HepG2 (cell line): ENCODE data around the gene SERPINB6. TPM values are rescaled to one million over a fixed set of nuclear protein-coding genes. Genes with fewer than 3 reads are reported as not detected.

Source experiments
- DMTF1 ChIP-seq: sonication (generic); formaldehyde crosslinking; IDR thresholded peaks from 2 replicates; pipeline ENCODE4 v1.4.0; 2020; ENCODE audit warnings: mild to moderate bottlenecking, missing genetic modification reagents
- GMEB2 ChIP-seq: IDR thresholded peaks from 2 replicates; pipeline ENCODE4 v1.6.1; 2016; ENCODE audit warnings: missing biosample characterization, missing genetic modification reagents, low read depth
- HOXA7 ChIP-seq: sonication (generic); formaldehyde crosslinking; IDR thresholded peaks from 2 replicates; pipeline ENCODE4 v1.8.1; 2022; ENCODE audit warnings: mild to moderate bottlenecking, missing genetic modification reagents, moderate library complexity
- KDM1A ChIP-seq: IDR thresholded peaks from 2 replicates; pipeline ENCODE4 v1.6.1; 2016; ENCODE audit warnings: missing compliant biosample characterization
- LCORL ChIP-seq, 2 experiments: fragments of 450-650 bp in 1 of 2; sonication (generic) in 1 of 2; formaldehyde crosslinking in 1 of 2; IDR thresholded peaks; 2 replicates each; pipeline versions ENCODE4 v1.5.0 to v1.6.1; 2017 to 2020; ENCODE audit warnings: antibody characterized with exemption in 1 of 2, missing genetic modification reagents in 1 of 2
- PLRG1 ChIP-seq: fragments of 450-650 bp; conservative IDR thresholded peaks from 2 replicates; pipeline ENCODE4 v1.6.1; 2016
- PRPF4 ChIP-seq: fragments of 200-400 bp; formaldehyde crosslinking; IDR thresholded peaks from 2 replicates; pipeline ENCODE4 v1.6.1; 2016; ENCODE audit warnings: low read length, low read depth; ENCODE audit not compliant: poor library complexity, severe bottlenecking
- RBFOX2 ChIP-seq: fragments of 200-400 bp; formaldehyde crosslinking; IDR thresholded peaks from 2 replicates; pipeline ENCODE4 v1.6.1; 2017; ENCODE audit warnings: low read depth, mild to moderate bottlenecking, low read length
- RERE ChIP-seq: IDR thresholded peaks from 2 replicates; pipeline ENCODE4 v1.6.1; 2016; ENCODE audit warnings: low read depth, missing genetic modification reagents, missing compliant biosample characterization
- SCMH1 ChIP-seq: sonication (generic); formaldehyde crosslinking; IDR thresholded peaks from 2 replicates; pipeline ENCODE4 v1.9.0; 2021; ENCODE audit warnings: missing genetic modification reagents, mild to moderate bottlenecking, borderline replicate concordance
- SRY ChIP-seq: sonication (generic); formaldehyde crosslinking; IDR thresholded peaks from 2 replicates; pipeline ENCODE4 v1.8.0; 2022; ENCODE audit warnings: mild to moderate bottlenecking, missing genetic modification reagents
- TAF1 ChIP-seq: sonication (generic); formaldehyde crosslinking; IDR thresholded peaks from 2 replicates; pipeline ENCODE4 v1.4.0; 2020; ENCODE audit warnings: missing genetic modification reagents
- ZBTB42 ChIP-seq: sonication (generic); formaldehyde crosslinking; IDR thresholded peaks from 2 replicates; pipeline ENCODE4 v1.5.0; 2020; ENCODE audit warnings: mild to moderate bottlenecking, missing genetic modification reagents
- ZKSCAN8 ChIP-seq: IDR thresholded peaks from 2 replicates; pipeline ENCODE4 v1.6.1; 2016; ENCODE audit warnings: borderline replicate concordance, missing genetic modification reagents, missing compliant biosample characterization
- ZNF10 ChIP-seq: sonication (generic); formaldehyde crosslinking; IDR thresholded peaks from 2 replicates; pipeline ENCODE4 v1.4.0; 2020; ENCODE audit warnings: mild to moderate bottlenecking, low read depth, missing genetic modification reagents, borderline replicate concordance
- ZNF557 ChIP-seq: sonication (generic); formaldehyde crosslinking; IDR thresholded peaks from 2 replicates; pipeline ENCODE4 v1.4.0; 2020; ENCODE audit warnings: missing genetic modification reagents
- ZNF558 ChIP-seq: sonication (generic); formaldehyde crosslinking; IDR thresholded peaks from 2 replicates; pipeline ENCODE4 v1.9.0; 2022; ENCODE audit warnings: mild to moderate bottlenecking, missing genetic modification reagents, borderline replicate concordance
- ZNF562 ChIP-seq: sonication (generic); formaldehyde crosslinking; IDR thresholded peaks from 2 replicates; pipeline ENCODE4 v1.8.0; 2022; ENCODE audit warnings: missing genetic modification reagents, borderline replicate concordance
- ZNF589 ChIP-seq: sonication (generic); formaldehyde crosslinking; conservative IDR thresholded peaks from 2 replicates; pipeline ENCODE4 v1.8.0; 2022; ENCODE audit warnings: mild to moderate bottlenecking, moderate library complexity, missing genetic modification reagents
- polyA plus RNA-seq, 8 experiments: library from polyadenylated mRNA; depleted of rRNA in 3 of 8; stranded (reverse) in 7 of 8; unstranded in 1 of 8; fragments of >200 nt; fragmentation: Illumina TruSeq in 4 of 8; extraction: Trizol in 4 of 8; gene quantifications; 2 replicates each; pipeline versions ENCODE4 v1.2.1 to v1.2.3, GENCODE V29; 2011 to 2016; ENCODE audit warnings: low read depth in 4 of 8, missing spikeins in 1 of 8, mixed read lengths in 1 of 8; ENCODE audit not compliant: insufficient read depth in 1 of 8
- total RNA-seq, 5 experiments: library from RNA; depleted of rRNA; stranded (reverse); fragments of >200 nt; fragmentation: Illumina TruSeq; extraction: Trizol; gene quantifications; 2 replicates each; pipeline ENCODE4 v1.2.3, GENCODE V29; 2016; ENCODE audit warnings: low read depth in 1 of 5

Gene SERPINB6
- total and polyA plus RNA-seq, 2 of the 13 experiments (the other 11 are each of a cell fraction or from before 2014, with no cell fraction given) = 38.2 to 61.3 TPM

GRCh38 chr6:2989332-2990247 is 18.2 kb upstream of the SERPINB6 start (continued):
- no peak for TF ChIP-seq RERE (CRISPR knock-in tag)
- TF ChIP-seq ZKSCAN8 = no peak
- no peak for TF ChIP-seq HOXA7 (CRISPR knock-in tag)
- no peak for TF ChIP-seq LCORL (IDR thresholded peaks at IDR 0.05)
- TF ChIP-seq LCORL (CRISPR knock-in tag; IDR thresholded peaks at IDR 0.05) = no peak
- TF ChIP-seq SRY (CRISPR knock-in tag) = peak; percentile 80; the same call in 1 of the 2 replicates
- TF ChIP-seq ZBTB42 (CRISPR knock-in tag) = no peak
- TF ChIP-seq PLRG1 = no peak
- no peak for TF ChIP-seq PRPF4
- TF ChIP-seq DMTF1 (CRISPR knock-in tag) = no peak
- TF ChIP-seq RBFOX2 = peak; percentile 74
- TF ChIP-seq ZNF589 (CRISPR knock-in tag) = no peak
- no peak for TF ChIP-seq ZNF562
- TF ChIP-seq TAF1 (CRISPR knock-in tag) = peak; percentile 96
- TF ChIP-seq ZNF558 = 0 out of 2 replicates have a peak, but pooled peaks have one; percentile 8
- no peak for TF ChIP-seq ZNF557 (CRISPR knock-in tag)
- TF ChIP-seq ZNF10 = no peak
- TF ChIP-seq KDM1A (CRISPR knock-in tag) = no peak
- TF ChIP-seq GMEB2 = no peak
- no peak for TF ChIP-seq SCMH1 (CRISPR knock-in tag)
